OCI-LY7 (cell line): ENCODE results near the gene PARP12.

Source experiments
- EZH2phosphoT487 ChIP-seq: fragments of 200-600 bp; sonication (generic); IDR thresholded peaks from 2 replicates; pipeline ENCODE4 v1.6.1; 2018; ENCODE audit warnings: low read depth, borderline replicate concordance, mild to moderate bottlenecking, mixed run types, antibody characterized with exemption, low read length, moderate library complexity, mixed read lengths
- TF ChIP-seq, protein P1 (sequence below): fragments of 200-600 bp; sonication (generic); conservative IDR thresholded peaks from 2 replicates; pipeline ENCODE4 v1.5.1; 2014; ENCODE audit warnings: mild to moderate bottlenecking, antibody characterized with exemption, low read length, moderate library complexity, mixed read lengths

DNA sequence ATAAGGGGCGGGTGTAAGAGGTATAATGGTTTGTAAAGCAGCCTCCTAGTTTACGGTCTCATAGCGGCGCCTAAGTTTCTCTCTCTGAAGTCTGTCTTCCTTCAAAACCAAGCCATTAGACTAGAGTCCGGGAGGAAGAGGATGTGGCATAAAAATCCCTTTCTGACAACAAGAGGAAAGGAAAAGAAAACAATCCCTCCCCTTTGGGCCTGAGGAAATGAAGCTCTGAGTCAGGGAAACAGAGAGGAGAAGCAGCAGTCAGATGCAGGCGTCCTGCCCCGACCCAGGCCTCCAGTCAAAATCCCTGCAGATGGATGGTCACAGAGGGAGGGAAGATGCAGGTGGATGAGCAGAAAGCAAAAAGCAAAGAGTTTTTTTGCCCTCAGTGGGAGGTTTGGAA is 23.7 kb downstream of the PARP12 start:
- TF ChIP-seq, protein P1, sequence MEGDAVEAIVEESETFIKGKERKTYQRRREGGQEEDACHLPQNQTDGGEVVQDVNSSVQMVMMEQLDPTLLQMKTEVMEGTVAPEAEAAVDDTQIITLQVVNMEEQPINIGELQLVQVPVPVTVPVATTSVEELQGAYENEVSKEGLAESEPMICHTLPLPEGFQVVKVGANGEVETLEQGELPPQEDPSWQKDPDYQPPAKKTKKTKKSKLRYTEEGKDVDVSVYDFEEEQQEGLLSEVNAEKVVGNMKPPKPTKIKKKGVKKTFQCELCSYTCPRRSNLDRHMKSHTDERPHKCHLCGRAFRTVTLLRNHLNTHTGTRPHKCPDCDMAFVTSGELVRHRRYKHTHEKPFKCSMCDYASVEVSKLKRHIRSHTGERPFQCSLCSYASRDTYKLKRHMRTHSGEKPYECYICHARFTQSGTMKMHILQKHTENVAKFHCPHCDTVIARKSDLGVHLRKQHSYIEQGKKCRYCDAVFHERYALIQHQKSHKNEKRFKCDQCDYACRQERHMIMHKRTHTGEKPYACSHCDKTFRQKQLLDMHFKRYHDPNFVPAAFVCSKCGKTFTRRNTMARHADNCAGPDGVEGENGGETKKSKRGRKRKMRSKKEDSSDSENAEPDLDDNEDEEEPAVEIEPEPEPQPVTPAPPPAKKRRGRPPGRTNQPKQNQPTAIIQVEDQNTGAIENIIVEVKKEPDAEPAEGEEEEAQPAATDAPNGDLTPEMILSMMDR, result no peak
- no peak for TF ChIP-seq EZH2phosphoT487
